ENCODE measurements around the gene CXCL17.

The CXCL17 gene

GRCh38 chr19:42441049-42441445 is 1.7 kb downstream of the CXCL17 start:
- H3K27ac ChIP-seq (ENCODE audit: low read depth, low read length) = no peak overlapping the region
- no peak overlapping the region for H3K4me3 ChIP-seq (ENCODE audit: low read length)
- H3K4me2 ChIP-seq (ENCODE audit: low read length) = no peak overlapping the region
- no peaks in the 10 kb centered on the region for H3K79me2 ChIP-seq (ENCODE audit: control insufficient read depth, low read length)
- peaks cover 7% of the 10 kb centered on the region for H3K4me1 ChIP-seq (ENCODE audit: control insufficient read depth, low read length)
- H3K36me3 ChIP-seq (ENCODE audit: control insufficient read depth, low read length) = no peaks in the 10 kb centered on the region
- no peaks in the 10 kb centered on the region for H4K20me1 ChIP-seq (ENCODE audit: control insufficient read depth, insufficient read depth, low read depth, low read length)
- H3K9me2 ChIP-seq (replicated peaks; ENCODE audit: control insufficient read depth, low read length) = no peaks in the 10 kb centered on the region
- H3F3A ChIP-seq (ENCODE audit: control insufficient read depth, insufficient read depth) = 0 out of 2 replicates have a peak, but pooled peaks cover 2% of the 10 kb centered on the region
- H3K27me3 ChIP-seq (ENCODE audit: control insufficient read depth, low read length) = peaks cover 4% of the 10 kb centered on the region; the same call in 1 of the 2 replicates
- TF ChIP-seq EZH2phosphoT487 (IDR thresholded peaks at IDR 0.05; ENCODE audit: borderline replicate concordance, low read length) (no peak), CTCF (IDR thresholded peaks at IDR 0.05; ENCODE audit: low read depth, low read length, poor library complexity, severe bottlenecking) (no peak)
- no peaks in the 10 kb centered on the region for H3K9me3 ChIP-seq (ENCODE audit: control insufficient read depth, insufficient read depth, low read length)

- Histone ChIP-seq H4K20me1 (ENCODE audit: control insufficient read depth, insufficient read depth, low read depth, low read length) (no peaks in the 10 kb centered on the region), H3F3A (ENCODE audit: control insufficient read depth, insufficient read depth) (0 out of 2 replicates have a peak, but pooled peaks cover 2% of the 10 kb centered on the region)
These were observed 2.2 kb downstream of the CXCL17 start for GRCh38 chr19:42440357-42441048.

GRCh38 chr19:42436006-42436405 is 6.7 kb downstream of the CXCL17 start:
- Histone ChIP-seq H4K20me1 (ENCODE audit: control insufficient read depth, insufficient read depth, low read depth, low read length) (no peaks in the 10 kb centered on the region), H3K4me1 (ENCODE audit: control insufficient read depth, low read length) (peaks cover 13% of the 10 kb centered on the region), H3F3A (ENCODE audit: control insufficient read depth, insufficient read depth) (0 out of 2 replicates have a peak, but pooled peaks cover 6% of the 10 kb centered on the region), H3K9me3 (ENCODE audit: control insufficient read depth, insufficient read depth, low read length) (no peaks in the 10 kb centered on the region), H3K27me3 (ENCODE audit: control insufficient read depth, low read length) (0 out of 2 replicates have a peak, but pooled peaks cover 4% of the 10 kb centered on the region), H3K36me3 (ENCODE audit: control insufficient read depth, low read length) (no peaks in the 10 kb centered on the region), H3K79me2 (ENCODE audit: control insufficient read depth, low read length) (no peaks in the 10 kb centered on the region), H3K4me3 (ENCODE audit: low read length) (no peak overlapping the region), H3K9me2 (replicated peaks; ENCODE audit: control insufficient read depth, low read length) (no peaks in the 10 kb centered on the region), H3K4me2 (ENCODE audit: low read length) (no peak overlapping the region), H3K27ac (ENCODE audit: low read depth, low read length) (no peak overlapping the region)
- TF ChIP-seq EZH2phosphoT487 (IDR thresholded peaks at IDR 0.05; ENCODE audit: borderline replicate concordance, low read length) (no peak), CTCF (IDR thresholded peaks at IDR 0.05; ENCODE audit: low read depth, low read length, poor library complexity, severe bottlenecking) (no peak)

More at GRCh38 chr19:42440357-42441048, 2.2 kb downstream of the CXCL17 start:
- H3K4me1 ChIP-seq (ENCODE audit: control insufficient read depth, low read length) = peaks cover 7% of the 10 kb centered on the region
- H3K36me3 ChIP-seq (ENCODE audit: control insufficient read depth, low read length) = no peaks in the 10 kb centered on the region
- H3K9me3 ChIP-seq (ENCODE audit: control insufficient read depth, insufficient read depth, low read length) = no peaks in the 10 kb centered on the region
- peaks cover 4% of the 10 kb centered on the region; the same call in 1 of the 2 replicates for H3K27me3 ChIP-seq (ENCODE audit: control insufficient read depth, low read length)
- no peaks in the 10 kb centered on the region for H3K9me2 ChIP-seq (replicated peaks; ENCODE audit: control insufficient read depth, low read length)
- H3K27ac ChIP-seq (ENCODE audit: low read depth, low read length) = no peak overlapping the region
- H3K4me3 ChIP-seq (ENCODE audit: low read length) = no peak overlapping the region
- H3K4me2 ChIP-seq (ENCODE audit: low read length) = no peak overlapping the region
- TF ChIP-seq CTCF (IDR thresholded peaks at IDR 0.05; ENCODE audit: low read depth, low read length, poor library complexity, severe bottlenecking) (peak; percentile 97), EZH2phosphoT487 (IDR thresholded peaks at IDR 0.05; ENCODE audit: borderline replicate concordance, low read length) (no peak)
- H3K79me2 ChIP-seq (ENCODE audit: control insufficient read depth, low read length) = no peaks in the 10 kb centered on the region

Data from DOHH2 (cell line).